Measurements from ENCODE around the gene IFITM1. TPM values are rescaled to one million over a fixed set of nuclear protein-coding genes. Genes with fewer than 3 reads are reported as not detected.
"Not testable (repeated sequence)": the region's sequence is repeated elsewhere in the genome, so short reads cannot be mapped to it uniquely, and the experiment has no call there.

The IFITM1 gene
- total and polyA plus RNA-seq, 2 of the 13 experiments (the other 11 are each of a cell fraction or from before 2014, with no cell fraction given): 0.38 to 11.1 TPM

DNA sequence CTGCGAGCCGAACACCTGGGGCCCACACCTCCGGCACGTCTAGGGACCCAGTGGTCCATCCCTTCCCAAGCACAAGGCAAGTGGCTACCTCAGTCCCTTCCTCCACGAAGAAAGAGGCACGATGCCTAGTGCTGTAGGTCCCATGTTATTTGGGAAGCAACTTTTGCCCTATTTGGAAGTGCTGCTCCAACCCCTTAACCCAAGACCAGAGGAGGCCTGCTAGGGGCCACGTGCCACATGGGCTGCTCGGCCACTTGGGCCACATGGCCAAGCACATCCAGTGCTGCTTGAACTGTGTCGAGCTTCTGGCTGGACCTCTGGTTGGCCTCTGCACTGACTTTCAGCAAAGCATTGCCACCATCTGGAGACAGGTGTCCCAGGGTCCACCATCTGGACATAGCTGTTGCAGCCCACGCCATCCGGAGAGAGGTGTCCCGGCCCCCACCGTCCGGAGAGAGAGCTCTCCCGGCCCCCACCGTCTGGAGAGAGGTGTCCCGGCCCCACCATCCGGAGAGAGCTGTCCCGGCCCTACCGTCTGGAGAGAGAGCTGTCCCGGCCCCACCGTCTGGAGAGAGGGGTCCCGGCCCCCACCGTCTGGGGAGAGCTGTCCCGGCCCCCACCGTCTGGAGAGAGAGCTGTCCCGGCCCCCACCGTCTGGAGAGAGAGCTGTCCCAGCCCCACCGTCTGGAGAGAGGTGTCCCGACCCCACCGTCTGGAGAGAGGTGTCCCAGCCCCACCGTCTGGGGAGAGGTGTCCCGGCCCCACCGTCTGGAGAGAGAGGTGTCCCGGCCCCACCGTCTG lies 49.0 kb downstream of the IFITM1 start:
- in situ Hi-C loops (cut with HindIII; ENCODE audit: extremely low pct_ligation_motif_present, low pct_unique_long_range_greater_than_20kb): no loop called here

GRCh38 chr11:363443-363805 lies 49.6 kb downstream of the IFITM1 start:
- CTCF ChIA-PET (ENCODE audit: low intra/inter-chr PET ratio, low total read pairs); H3K4me2 ChIP-seq (ENCODE audit: low read depth, low read length); H3K79me2 ChIP-seq (ENCODE audit: insufficient read depth, low read length); DNase-seq (ENCODE audit: low spot score); FAIRE-seq; H3K4me3 ChIP-seq (replicated peaks in 1 of 3; ENCODE audit: insufficient read depth in 1 of 3, low read depth in 2 of 3, low read length in 3 of 3); H3K27ac ChIP-seq (ENCODE audit: extremely low read length, insufficient read depth, low read length); H3K9ac ChIP-seq (ENCODE audit: insufficient read depth, low read depth, low read length); BruUV-seq (replicated peaks); in situ Hi-C loops (cut with HindIII; ENCODE audit: extremely low pct_ligation_motif_present, low pct_unique_long_range_greater_than_20kb); H4K20me1 ChIP-seq (ENCODE audit: insufficient read depth, low read length); H3K9me3 ChIP-seq (ENCODE audit: low read length); H2AFZ ChIP-seq (ENCODE audit: low read length); ATAC-seq; intact Hi-C loops (cut with micrococcal nuclease; ENCODE audit: unreplicated experiment); H3K36me3 ChIP-seq (replicated peaks in 1 of 2; ENCODE audit: control insufficient read depth in 1 of 2, insufficient read depth in 2 of 2, low read length in 2 of 2): not testable (repeated sequence)
- no CpG with 5 or more reads among the region's 22 CpGs for WGBS (ENCODE audit: low lambda C conversion rate)
- Histone ChIP-seq H3K27me3 (ENCODE audit: control insufficient read depth in 1 of 2, insufficient read depth in 2 of 2, low read length in 2 of 2) (peaks cover 10 to 34% of the 10 kb centered on the region in 2 experiments), H3K4me1 (ENCODE audit: insufficient read depth, low read length) (peaks cover 17% of the 10 kb centered on the region)
- POLR2A ChIA-PET: interaction anchor here (0.8 to 2.0 kb wide), 3 partner anchors 34 to 58 kb away, joined by 3 to 7 read pairs (median 5); no protein-coding TSS in a partner anchor

More for the DNA sequence above, 49.0 kb downstream of the IFITM1 start:
- no peaks in the 10 kb centered on the region for H4K20me1 ChIP-seq (ENCODE audit: insufficient read depth, low read length)
- ATAC-seq (no peak), FAIRE-seq (no peak), DNase-seq (ENCODE audit: low spot score) (no peak)
- ChIA-PET CTCF (ENCODE audit: low intra/inter-chr PET ratio, low total read pairs) (no interaction called here), POLR2A (interaction anchor here (0.8 to 2.0 kb wide), 2 partner anchors 34 to 57 kb away, joined by 3 to 7 read pairs; no protein-coding TSS in a partner anchor)
- no peak overlapping the region for H3K4me2 ChIP-seq (ENCODE audit: low read depth, low read length)
- no peaks in the 10 kb centered on the region for H3K36me3 ChIP-seq (replicated peaks in 1 of 2; ENCODE audit: control insufficient read depth in 1 of 2, insufficient read depth in 2 of 2, low read length in 2 of 2)
- no peak overlapping the region for H3K9ac ChIP-seq (ENCODE audit: insufficient read depth, low read depth, low read length)
- no peak overlapping the region for H3K4me3 ChIP-seq (replicated peaks in 1 of 3; ENCODE audit: insufficient read depth in 1 of 3, low read depth in 2 of 3, low read length in 3 of 3)
- BruUV-seq (replicated peaks): no TSS peak
- H3K27me3 ChIP-seq (ENCODE audit: control insufficient read depth in 1 of 2, insufficient read depth in 2 of 2, low read length in 2 of 2): peaks cover 10 to 30% of the 10 kb centered on the region in 2 experiments
- TF ChIP-seq PHF5A (CRISPR knock-in tag; IDR thresholded peaks at IDR 0.05; ENCODE audit: low read depth, unreplicated experiment): no peak
- TF ChIP-seq, protein P1, sequence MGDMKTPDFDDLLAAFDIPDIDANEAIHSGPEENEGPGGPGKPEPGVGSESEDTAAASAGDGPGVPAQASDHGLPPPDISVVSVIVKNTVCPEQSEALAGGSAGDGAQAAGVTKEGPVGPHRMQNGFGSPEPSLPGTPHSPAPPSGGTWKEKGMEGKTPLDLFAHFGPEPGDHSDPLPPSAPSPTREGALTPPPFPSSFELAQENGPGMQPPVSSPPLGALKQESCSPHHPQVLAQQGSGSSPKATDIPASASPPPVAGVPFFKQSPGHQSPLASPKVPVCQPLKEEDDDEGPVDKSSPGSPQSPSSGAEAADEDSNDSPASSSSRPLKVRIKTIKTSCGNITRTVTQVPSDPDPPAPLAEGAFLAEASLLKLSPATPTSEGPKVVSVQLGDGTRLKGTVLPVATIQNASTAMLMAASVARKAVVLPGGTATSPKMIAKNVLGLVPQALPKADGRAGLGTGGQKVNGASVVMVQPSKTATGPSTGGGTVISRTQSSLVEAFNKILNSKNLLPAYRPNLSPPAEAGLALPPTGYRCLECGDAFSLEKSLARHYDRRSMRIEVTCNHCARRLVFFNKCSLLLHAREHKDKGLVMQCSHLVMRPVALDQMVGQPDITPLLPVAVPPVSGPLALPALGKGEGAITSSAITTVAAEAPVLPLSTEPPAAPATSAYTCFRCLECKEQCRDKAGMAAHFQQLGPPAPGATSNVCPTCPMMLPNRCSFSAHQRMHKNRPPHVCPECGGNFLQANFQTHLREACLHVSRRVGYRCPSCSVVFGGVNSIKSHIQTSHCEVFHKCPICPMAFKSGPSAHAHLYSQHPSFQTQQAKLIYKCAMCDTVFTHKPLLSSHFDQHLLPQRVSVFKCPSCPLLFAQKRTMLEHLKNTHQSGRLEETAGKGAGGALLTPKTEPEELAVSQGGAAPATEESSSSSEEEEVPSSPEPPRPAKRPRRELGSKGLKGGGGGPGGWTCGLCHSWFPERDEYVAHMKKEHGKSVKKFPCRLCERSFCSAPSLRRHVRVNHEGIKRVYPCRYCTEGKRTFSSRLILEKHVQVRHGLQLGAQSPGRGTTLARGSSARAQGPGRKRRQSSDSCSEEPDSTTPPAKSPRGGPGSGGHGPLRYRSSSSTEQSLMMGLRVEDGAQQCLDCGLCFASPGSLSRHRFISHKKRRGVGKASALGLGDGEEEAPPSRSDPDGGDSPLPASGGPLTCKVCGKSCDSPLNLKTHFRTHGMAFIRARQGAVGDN (CRISPR knock-in tag; IDR thresholded peaks at IDR 0.05): peak; percentile 26
- no peak overlapping the region for H3K27ac ChIP-seq (ENCODE audit: extremely low read length, insufficient read depth, low read length)
- H2AFZ ChIP-seq (ENCODE audit: low read length): no peak overlapping the region
- H3K79me2 ChIP-seq (ENCODE audit: insufficient read depth, low read length): no peaks in the 10 kb centered on the region
- H3K4me1 ChIP-seq (ENCODE audit: insufficient read depth, low read length): peaks cover 17% of the 10 kb centered on the region
- intact Hi-C loops (cut with micrococcal nuclease; ENCODE audit: unreplicated experiment): no loop called here
- 81% methylated on average over 4 of the region's 36 CpGs for WGBS (ENCODE audit: low lambda C conversion rate)
- peaks cover 9% of the 10 kb centered on the region for H3K9me3 ChIP-seq (ENCODE audit: low read length)
